Hair follicle dermal papilla cell (primary cell): Measurements from ENCODE around the gene SH2B3. TPM values are rescaled to one million over a fixed set of nuclear protein-coding genes. Genes with fewer than 3 reads are reported as not detected.

Experiments used
- total RNA-seq: library from RNA; depleted of rRNA; stranded (reverse); fragments of >200 nt; gene quantifications from 2 replicates; pipeline ENCODE4 v1.2.3, GENCODE V29; 2012

The SH2B3 gene
- 36.4 and 44.1 TPM in 2 replicates for total RNA-seq

GRCh38 chr12:111405859-111406473 is at the start of gene SH2B3:
TSS of gene SH2B3 (plus strand) at chr12:111405923. CDS start at chr12:111418146, 12,223 bp downstream.

DNA sequence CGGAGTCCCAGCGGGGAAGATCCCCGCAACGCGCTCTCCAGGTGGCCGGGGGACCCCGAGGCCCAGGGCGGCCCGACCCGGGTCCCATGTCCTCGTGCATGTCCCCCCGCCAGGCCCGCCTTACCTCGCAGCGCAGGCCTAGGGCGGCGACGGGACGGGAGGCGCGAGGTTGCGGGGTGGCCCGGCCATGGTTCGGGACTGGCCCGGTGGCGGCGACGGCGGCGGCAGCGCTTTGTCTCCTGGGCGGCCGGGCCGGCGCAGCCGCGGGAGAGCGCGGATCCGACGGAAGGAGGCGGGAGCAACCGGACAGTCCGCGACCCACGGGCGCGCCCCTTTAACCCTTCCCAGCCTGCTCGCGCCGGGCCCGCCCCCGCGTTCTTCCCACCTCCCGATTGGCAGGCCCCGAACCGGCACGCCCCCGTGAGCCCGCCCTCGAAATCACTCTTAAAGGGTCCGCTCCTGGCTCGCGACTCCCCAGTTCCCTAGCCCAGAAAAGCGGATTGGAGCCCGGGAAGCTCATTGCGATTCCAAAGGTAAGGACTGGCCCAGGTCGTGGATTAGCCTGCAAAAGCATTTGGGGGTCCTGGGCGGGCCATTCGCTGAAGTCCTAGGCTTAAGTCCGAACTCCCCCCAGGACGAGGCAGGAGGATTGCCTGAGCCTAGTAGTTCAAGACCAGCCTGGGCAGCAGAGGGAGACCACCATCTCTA is 36.8 kb upstream of the SH2B3 start, which contains the start of gene PHETA1:
TSS of gene PHETA1 (minus strand) at position 308 of the 708 bp plus-strand sequence. CDS start 5,668 bp downstream, outside the sequence.

Other genes starting within 250 kb of the SH2B3 start
- gene PHETA1, start 36.8 kb upstream of the SH2B3 start, total RNA-seq: 7.5 and 8.0 TPM in 2 replicates
- 45.7 and 52.2 TPM in 2 replicates for gene ATXN2, start 193.4 kb downstream of the SH2B3 start, total RNA-seq